Upper lobe of right lung (tissue), 1 donor: ENCODE data around the gene HIF3A. TPM values are rescaled to one million over a fixed set of nuclear protein-coding genes. Genes with fewer than 3 reads are reported as not detected.

ENCODE experiments used
- ATAC-seq: fragments of 200-7000 bp; cut with Tn5 transposase; one replicate; pipeline ENCODE4 v1.9.1; 2020; ENCODE audit warnings: mild to moderate bottlenecking, moderate library complexity
- DNase-seq: peaks from one replicate; pipeline ENCODE4 v3.0.0-alpha.2; 2020
- H3K27ac ChIP-seq: fragments of 200-600 bp; one replicate; pipeline ENCODE4 v1.8.0; 2022
- H3K27me3 ChIP-seq: fragments of 200-600 bp; one replicate; pipeline ENCODE4 v1.8.0; 2022; ENCODE audit warnings: mild to moderate bottlenecking
- H3K36me3 ChIP-seq: fragments of 200-600 bp; one replicate; pipeline ENCODE4 v1.8.0; 2022
- H3K4me1 ChIP-seq: fragments of 200-600 bp; one replicate; pipeline ENCODE4 v1.8.0; 2022
- H3K4me3 ChIP-seq: fragments of 200-600 bp; one replicate; pipeline ENCODE4 v1.8.0; 2022; ENCODE audit warnings: mild to moderate bottlenecking
- H3K9me3 ChIP-seq: fragments of 200-600 bp; one replicate; pipeline ENCODE4 v1.8.0; 2022
- intact Hi-C: fragments of 100-400 bp; cut with DNase I; formaldehyde crosslinking; loops from one replicate; pipeline ENCODE4 v1.11.0; 2022
- total RNA-seq: library from RNA; stranded (reverse); fragmentation: NEBNext Ultra II Directional; extraction: Animal tissue kit (Norgen Biotek cat#: 25700); gene quantifications from one replicate; pipeline ENCODE4 v1.2.1, GENCODE V29; 2021
- TF ChIP-seq, protein P1 (sequence below): fragments of 200-600 bp; IDR thresholded peaks from one replicate; pipeline ENCODE4 v1.8.0; 2022; ENCODE audit warnings: antibody characterized with exemption
- donor health status: DM: no; HTN: yes; CAD: no; lungs with severe emphysema.

Gene HIF3A
- total RNA-seq, 1 donor from 2014 or later: 63.1 TPM

DNA sequence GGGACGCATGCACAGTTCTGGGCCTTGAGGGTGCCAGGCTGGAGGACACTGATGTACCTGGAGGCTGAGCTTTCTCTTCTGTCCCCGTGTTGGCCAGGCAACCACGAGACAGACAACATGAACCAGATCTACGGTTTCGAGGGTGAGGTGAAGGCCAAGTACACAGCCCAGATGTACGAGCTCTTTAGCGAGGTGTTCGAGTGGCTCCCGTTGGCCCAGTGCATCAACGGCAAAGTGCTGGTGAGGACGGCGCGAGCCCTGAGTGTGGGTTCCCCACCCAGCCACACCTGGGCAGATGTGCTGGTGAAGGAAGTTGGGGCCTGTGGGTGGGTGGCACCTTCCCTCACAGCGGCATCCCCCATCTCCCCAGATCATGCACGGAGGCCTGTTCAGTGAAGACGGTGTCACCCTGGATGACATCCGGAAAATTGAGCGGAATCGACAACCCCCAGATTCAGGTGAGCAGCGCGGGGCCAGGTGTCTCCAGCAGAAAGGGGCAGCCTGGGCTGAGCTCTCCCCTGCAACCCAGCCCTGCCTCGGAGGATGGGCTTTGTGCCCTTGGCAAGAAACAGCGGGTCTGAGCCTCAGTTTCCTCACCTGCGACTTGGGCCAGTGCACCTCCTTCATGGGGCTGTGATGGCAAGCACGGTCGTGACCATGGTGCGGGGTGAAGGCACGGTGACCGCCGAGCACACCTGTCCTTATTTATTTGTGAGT is 90.3 kb downstream of the HIF3A start:
- TF ChIP-seq, protein P1, sequence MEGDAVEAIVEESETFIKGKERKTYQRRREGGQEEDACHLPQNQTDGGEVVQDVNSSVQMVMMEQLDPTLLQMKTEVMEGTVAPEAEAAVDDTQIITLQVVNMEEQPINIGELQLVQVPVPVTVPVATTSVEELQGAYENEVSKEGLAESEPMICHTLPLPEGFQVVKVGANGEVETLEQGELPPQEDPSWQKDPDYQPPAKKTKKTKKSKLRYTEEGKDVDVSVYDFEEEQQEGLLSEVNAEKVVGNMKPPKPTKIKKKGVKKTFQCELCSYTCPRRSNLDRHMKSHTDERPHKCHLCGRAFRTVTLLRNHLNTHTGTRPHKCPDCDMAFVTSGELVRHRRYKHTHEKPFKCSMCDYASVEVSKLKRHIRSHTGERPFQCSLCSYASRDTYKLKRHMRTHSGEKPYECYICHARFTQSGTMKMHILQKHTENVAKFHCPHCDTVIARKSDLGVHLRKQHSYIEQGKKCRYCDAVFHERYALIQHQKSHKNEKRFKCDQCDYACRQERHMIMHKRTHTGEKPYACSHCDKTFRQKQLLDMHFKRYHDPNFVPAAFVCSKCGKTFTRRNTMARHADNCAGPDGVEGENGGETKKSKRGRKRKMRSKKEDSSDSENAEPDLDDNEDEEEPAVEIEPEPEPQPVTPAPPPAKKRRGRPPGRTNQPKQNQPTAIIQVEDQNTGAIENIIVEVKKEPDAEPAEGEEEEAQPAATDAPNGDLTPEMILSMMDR: no peak
- intact Hi-C loops: no loop called here
- H3K4me3 ChIP-seq: no peak overlapping the region
- no peak overlapping the region for H3K27ac ChIP-seq
- DNase-seq (peak; percentile 46), ATAC-seq (no peak)
- peaks cover 67% of the 10 kb centered on the region for H3K36me3 ChIP-seq
- no peaks in the 10 kb centered on the region for H3K27me3 ChIP-seq
- peaks cover under 1% of the 10 kb centered on the region for H3K4me1 ChIP-seq
- no peaks in the 10 kb centered on the region for H3K9me3 ChIP-seq

DNA sequence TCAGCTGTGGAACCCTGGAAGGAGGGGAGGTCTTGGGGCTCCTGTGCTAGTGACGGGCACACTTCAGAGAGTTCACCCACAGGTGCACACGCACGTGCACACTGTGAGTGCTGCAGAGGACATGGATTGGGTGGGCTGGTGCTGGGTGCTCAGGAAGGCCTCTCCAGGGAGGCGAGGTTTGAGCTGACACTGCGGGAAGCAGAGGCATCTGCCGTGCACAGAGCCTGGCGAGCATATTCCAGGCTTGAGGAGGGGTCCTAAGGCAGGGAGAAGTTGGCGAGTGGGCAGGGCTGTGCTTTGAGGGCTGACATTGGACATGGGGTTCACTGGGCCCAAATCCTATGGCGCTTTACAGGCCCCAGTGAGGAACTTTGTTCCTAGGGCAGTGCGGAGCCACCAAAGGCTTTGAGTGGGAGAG is 90.9 kb downstream of the HIF3A start:
- TF ChIP-seq, protein P1: no peak
- DNase-seq (no peak), ATAC-seq (no peak)
- Histone ChIP-seq H3K4me3 (no peak overlapping the region), H3K4me1 (peaks cover 6% of the 10 kb centered on the region), H3K9me3 (no peaks in the 10 kb centered on the region), H3K36me3 (peaks cover 62% of the 10 kb centered on the region), H3K27me3 (no peaks in the 10 kb centered on the region), H3K27ac (no peak overlapping the region)
- intact Hi-C loops: no loop called here

DNA sequence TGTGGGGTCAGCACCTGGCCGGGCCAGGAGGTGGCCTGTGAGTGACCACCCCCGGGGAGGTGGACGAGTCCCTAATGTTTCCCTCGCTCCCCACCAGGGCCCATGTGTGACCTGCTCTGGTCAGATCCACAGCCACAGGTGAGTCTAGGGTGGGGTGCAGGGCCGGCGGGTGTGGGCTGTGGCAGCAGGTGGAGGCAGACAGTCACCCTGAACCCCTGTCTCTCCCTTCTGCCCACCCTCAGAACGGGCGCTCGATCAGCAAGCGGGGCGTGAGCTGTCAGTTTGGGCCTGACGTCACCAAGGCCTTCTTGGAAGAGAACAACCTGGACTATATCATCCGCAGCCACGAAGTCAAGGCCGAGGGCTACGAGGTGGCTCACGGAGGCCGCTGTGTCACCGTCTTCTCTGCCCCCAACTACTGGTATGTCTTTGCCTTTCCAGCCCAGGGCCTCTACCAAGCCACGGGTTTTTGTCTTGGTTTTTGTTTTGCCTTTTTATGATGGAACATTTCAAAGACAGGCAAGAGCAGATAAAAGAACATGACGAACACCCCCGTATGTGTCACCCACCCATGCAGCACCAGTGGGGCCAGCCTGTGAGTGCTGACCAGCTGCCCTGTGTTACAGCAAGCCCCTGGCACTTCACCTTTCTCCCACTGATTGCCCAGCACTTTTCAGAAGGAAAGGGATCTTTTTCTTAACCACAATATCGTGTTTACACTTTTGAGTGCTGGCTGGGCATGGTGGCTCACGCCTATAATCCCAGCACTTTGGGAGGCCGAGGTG is 91.7 kb downstream of the HIF3A start:
- TF ChIP-seq, protein P1: no peak
- intact Hi-C loops: no loop called here
- Histone ChIP-seq H3K9me3 (no peaks in the 10 kb centered on the region), H3K36me3 (peaks cover 54% of the 10 kb centered on the region), H3K27me3 (no peaks in the 10 kb centered on the region), H3K27ac (no peak overlapping the region), H3K4me1 (peaks cover 11% of the 10 kb centered on the region), H3K4me3 (no peak overlapping the region)
- peak; percentile 61 for DNase-seq
- no peak for ATAC-seq

DNA sequence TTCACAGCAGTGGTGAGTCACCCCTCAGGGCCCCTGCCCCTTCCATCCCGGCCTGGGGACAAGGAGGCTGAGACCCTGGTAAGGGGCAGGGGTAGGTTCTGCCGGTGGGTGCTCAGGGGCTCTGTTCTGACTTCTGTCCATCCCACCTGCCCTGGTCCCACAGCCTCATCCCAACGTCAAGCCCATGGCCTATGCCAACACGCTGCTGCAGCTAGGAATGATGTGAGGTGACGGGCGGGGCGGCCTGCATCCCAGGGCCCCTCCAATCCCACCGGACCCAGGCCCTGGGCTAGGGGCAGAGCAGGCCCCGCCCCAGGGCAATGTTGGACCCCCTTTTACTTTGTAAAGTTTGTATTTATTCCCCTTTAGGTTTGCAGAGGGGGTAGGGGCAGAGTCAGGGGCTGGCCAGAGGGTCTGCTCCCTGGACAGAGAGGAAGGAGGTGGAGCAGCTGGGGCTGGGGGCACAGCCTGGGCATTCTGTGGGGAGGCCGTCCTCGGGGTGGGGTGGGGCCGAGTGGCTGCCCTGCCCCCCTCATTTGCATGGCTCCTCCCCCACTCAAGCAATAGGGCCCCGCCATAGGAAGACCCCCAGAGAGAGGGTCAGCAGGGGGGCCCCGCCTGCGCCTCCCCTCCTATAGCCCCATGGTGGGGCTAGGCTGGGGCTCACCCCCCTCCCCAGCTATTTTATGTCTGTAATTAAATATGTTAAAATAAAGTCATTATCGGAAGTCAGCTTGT is 93.4 kb downstream of the HIF3A start:
- no peak overlapping the region for H3K4me3 ChIP-seq
- no peaks in the 10 kb centered on the region for H3K27me3 ChIP-seq
- intact Hi-C loops: no loop called here
- no peak for ATAC-seq
- no peak overlapping the region for H3K27ac ChIP-seq
- no peaks in the 10 kb centered on the region for H3K9me3 ChIP-seq
- TF ChIP-seq, protein P1: no peak
- peak; percentile 48 for DNase-seq
- H3K36me3 ChIP-seq: peaks cover 45% of the 10 kb centered on the region
- peaks cover 11% of the 10 kb centered on the region for H3K4me1 ChIP-seq

DNA sequence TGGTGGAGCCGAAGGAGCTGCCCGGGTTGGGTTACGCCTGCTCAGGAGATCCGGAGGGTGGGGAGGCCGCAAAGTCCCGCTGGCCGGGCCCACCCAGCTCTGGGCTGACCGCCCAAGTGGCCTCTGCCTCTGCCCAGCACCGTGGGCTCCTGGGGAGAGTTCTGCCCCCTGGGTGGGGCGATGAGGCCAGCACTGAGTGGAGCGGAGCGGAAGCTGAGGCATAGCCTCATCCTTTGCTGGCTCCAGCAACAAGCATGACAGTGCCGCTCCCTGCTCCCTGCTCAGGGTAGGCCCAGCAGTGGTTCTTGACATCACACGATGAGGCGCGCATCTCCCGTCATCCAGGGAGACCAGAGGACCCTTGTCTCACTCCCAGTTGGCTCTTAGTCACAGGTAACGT is 94.0 kb downstream of the HIF3A start:
- Histone ChIP-seq H3K9me3 (no peaks in the 10 kb centered on the region), H3K36me3 (peaks cover 45% of the 10 kb centered on the region), H3K27ac (no peak overlapping the region), H3K4me1 (peaks cover 11% of the 10 kb centered on the region), H3K27me3 (no peaks in the 10 kb centered on the region), H3K4me3 (no peak overlapping the region)
- TF ChIP-seq, protein P1: no peak
- ATAC-seq (no peak), DNase-seq (peak; percentile 63)
- intact Hi-C loops: no loop called here
